MM.1S (cell line): ENCODE data around the gene UBP1.
"Not testable (repeated sequence)": the region's sequence is repeated elsewhere in the genome, so short reads cannot be mapped to it uniquely, and the experiment has no call there.

Source experiments
- DNase-seq: peaks from one replicate; pipeline ENCODE4 v3.0.0-alpha.2; 2015
- H2AFZ ChIP-seq: fragments of 300-600 bp; sonication (generic); 2 replicates; pipeline ENCODE4 v1.6.0; 2016; ENCODE audit warnings: antibody characterized with exemption, low read length
- H3F3A ChIP-seq: fragments of 300-600 bp; sonication (generic); 2 replicates; pipeline ENCODE4 v1.6.1; 2016; ENCODE audit warnings: mild to moderate bottlenecking, antibody characterized with exemption, low read length, moderate library complexity, mixed read lengths; ENCODE audit not compliant: insufficient read depth
- H3K27ac ChIP-seq: fragments of 300-600 bp; sonication (generic); 2 replicates; pipeline ENCODE4 v1.5.1; 2016; ENCODE audit warnings: mild to moderate bottlenecking, low read length
- H3K27me3 ChIP-seq: fragments of 300-600 bp; sonication (generic); replicated peaks from 2 replicates; pipeline ENCODE4 v1.6.0; 2016; ENCODE audit warnings: low read length; ENCODE audit not compliant: insufficient read depth
- H3K36me3 ChIP-seq: fragments of 300-600 bp; sonication (generic); replicated peaks from 2 replicates; pipeline ENCODE4 v1.6.1; 2016; ENCODE audit warnings: mild to moderate bottlenecking, low read length, mixed read lengths; ENCODE audit not compliant: insufficient read depth
- H3K4me1 ChIP-seq: fragments of 300-600 bp; sonication (generic); 2 replicates; pipeline ENCODE4 v1.6.1; 2016; ENCODE audit warnings: low read length, mixed read lengths
- H3K4me2 ChIP-seq: fragments of 300-600 bp; sonication (generic); 2 replicates; pipeline ENCODE4 v1.6.0; 2016; ENCODE audit warnings: low read depth, low read length
- H3K4me3 ChIP-seq: fragments of 300-600 bp; sonication (generic); 2 replicates; pipeline ENCODE4 v1.5.1; 2016; ENCODE audit warnings: low read length, mixed read lengths
- H3K79me2 ChIP-seq: fragments of 300-600 bp; sonication (generic); 2 replicates; pipeline ENCODE4 v1.6.1; 2016; ENCODE audit warnings: mixed run types, low read length, mixed read lengths
- H3K9ac ChIP-seq: fragments of 300-600 bp; sonication (generic); 2 replicates; pipeline ENCODE4 v1.6.1; 2016; ENCODE audit warnings: low read length, mixed read lengths
- H3K9me2 ChIP-seq: fragments of 300-600 bp; sonication (generic); replicated peaks from 2 replicates; pipeline ENCODE4 v1.6.1; 2016; ENCODE audit warnings: mild to moderate bottlenecking, low read length, mixed read lengths; ENCODE audit not compliant: insufficient read depth
- H3K9me3 ChIP-seq: fragments of 300-600 bp; sonication (generic); replicated peaks from 2 replicates; pipeline ENCODE4 v1.6.1; 2016; ENCODE audit warnings: mild to moderate bottlenecking, low read length, mixed read lengths; ENCODE audit not compliant: insufficient read depth
- H4K20me1 ChIP-seq: fragments of 300-600 bp; sonication (generic); 2 replicates; pipeline ENCODE4 v1.6.1; 2016; ENCODE audit warnings: mild to moderate bottlenecking, low read length, moderate library complexity, mixed read lengths; ENCODE audit not compliant: insufficient read depth
- CTCF ChIP-seq: fragments of 300-600 bp; sonication (generic); IDR thresholded peaks from 2 replicates; pipeline ENCODE4 v1.5.1; 2016; ENCODE audit warnings: antibody characterized with exemption, low read length, mixed read lengths
- EZH2 ChIP-seq: fragments of 300-600 bp; sonication (generic); optimal IDR thresholded peaks from 2 replicates; pipeline ENCODE3; 2017; ENCODE audit warnings: low read depth, mild to moderate bottlenecking, antibody characterized with exemption, low read length, mixed read lengths
- EZH2phosphoT487 ChIP-seq: fragments of 300-600 bp; sonication (generic); IDR thresholded peaks from 2 replicates; pipeline ENCODE4 v1.6.1; 2018; ENCODE audit warnings: antibody characterized with exemption, low read length

Gene UBP1

GRCh38 chr3:33456756-33457155, 16.6 kb upstream of the UBP1 start:
- Histone ChIP-seq H3F3A (no peaks in the 10 kb centered on the region), H3K9ac (no peak overlapping the region), H3K79me2 (no peaks in the 10 kb centered on the region), H3K4me1 (no peaks in the 10 kb centered on the region), H3K27ac (no peak overlapping the region), H3K9me2 (no peaks in the 10 kb centered on the region), H2AFZ (no peak overlapping the region), H3K27me3 (no peaks in the 10 kb centered on the region), H3K4me3 (no peak overlapping the region), H3K36me3 (no peaks in the 10 kb centered on the region), H4K20me1 (no peaks in the 10 kb centered on the region), H3K9me3 (no peaks in the 10 kb centered on the region), H3K4me2 (no peak overlapping the region)
- no peak for DNase-seq
- TF ChIP-seq EZH2: no peak
- TF ChIP-seq EZH2phosphoT487: no peak
- TF ChIP-seq CTCF: no peak

- no peak for DNase-seq
- Histone ChIP-seq H3K4me1 (no peaks in the 10 kb centered on the region), H3K4me2 (no peak overlapping the region), H3F3A (no peaks in the 10 kb centered on the region), H3K4me3 (no peak overlapping the region), H3K9me2 (no peaks in the 10 kb centered on the region), H3K36me3 (no peaks in the 10 kb centered on the region), H3K27ac (no peak overlapping the region), H2AFZ (no peak overlapping the region), H3K79me2 (no peaks in the 10 kb centered on the region), H3K9me3 (no peaks in the 10 kb centered on the region), H3K9ac (no peak overlapping the region), H3K27me3 (no peaks in the 10 kb centered on the region), H4K20me1 (no peaks in the 10 kb centered on the region)
- TF ChIP-seq EZH2phosphoT487 (no peak), CTCF (no peak), EZH2 (no peak)
Observed at GRCh38 chr3:33453331-33453761, 13.1 kb upstream of the UBP1 start.

- H4K20me1 ChIP-seq, H3K9me3 ChIP-seq, H3K9ac ChIP-seq, DNase-seq, H3F3A ChIP-seq, H3K27ac ChIP-seq, H3K9me2 ChIP-seq, H2AFZ ChIP-seq, H3K79me2 ChIP-seq, H3K4me1 ChIP-seq, H3K36me3 ChIP-seq, H3K27me3 ChIP-seq, H3K4me3 ChIP-seq, H3K4me2 ChIP-seq: not testable (repeated sequence)
Observed at GRCh38 chr3:33451994-33452393, 11.8 kb upstream of the UBP1 start.

GRCh38 chr3:33447958-33448357, 7.8 kb upstream of the UBP1 start:
- H2AFZ ChIP-seq: no peak overlapping the region
- TF ChIP-seq CTCF: no peak
- no peak for TF ChIP-seq EZH2
- no peak for TF ChIP-seq EZH2phosphoT487
- no peak overlapping the region for H3K4me3 ChIP-seq
- H3K4me2 ChIP-seq: no peak overlapping the region
- no peak overlapping the region for H3K9ac ChIP-seq
- H4K20me1 ChIP-seq: no peaks in the 10 kb centered on the region
- H3K27me3 ChIP-seq: no peaks in the 10 kb centered on the region
- no peaks in the 10 kb centered on the region for H3F3A ChIP-seq
- no peaks in the 10 kb centered on the region for H3K79me2 ChIP-seq
- no peaks in the 10 kb centered on the region for H3K9me2 ChIP-seq
- H3K36me3 ChIP-seq: no peaks in the 10 kb centered on the region
- no peak overlapping the region for H3K27ac ChIP-seq
- H3K4me1 ChIP-seq: no peaks in the 10 kb centered on the region
- no peak for DNase-seq
- no peaks in the 10 kb centered on the region for H3K9me3 ChIP-seq

- not testable (repeated sequence) for H3K9me3 ChIP-seq, H3K4me1 ChIP-seq, DNase-seq, H3F3A ChIP-seq, H2AFZ ChIP-seq, H3K9ac ChIP-seq, H3K4me3 ChIP-seq, H3K4me2 ChIP-seq, H3K79me2 ChIP-seq, H4K20me1 ChIP-seq, H3K27ac ChIP-seq, H3K36me3 ChIP-seq, H3K9me2 ChIP-seq, H3K27me3 ChIP-seq
Observed at GRCh38 chr3:33447256-33447625, 7.0 kb upstream of the UBP1 start.
